Left renal pelvis (tissue), 4 donors: ENCODE measurements around the gene RBM6. TPM values are rescaled to one million over a fixed set of nuclear protein-coding genes. Genes with fewer than 3 reads are reported as not detected.
"Not testable (repeated sequence)": the region's sequence is repeated elsewhere in the genome, so short reads cannot be mapped to it uniquely, and the experiment has no call there.

Source experiments
- DNase-seq, 4 donors: peaks; one replicate each; pipeline ENCODE4 v3.0.0-alpha.2; 2013; ENCODE audit warnings: low read depth in 4 of 4, low spot score in 3 of 4
- polyA plus RNA-seq, 4 donors: library from polyadenylated mRNA; unstranded; fragments of 120-200 nt; gene quantifications; one replicate each; pipeline ENCODE4 v1.2.1, GENCODE V29; 2013; ENCODE audit not compliant: insufficient read length in 4 of 4

RBM6 gene
- polyA plus RNA-seq, 4 donors = 124 to 201 (median 133) TPM

- no peak for DNase-seq
Observed at GRCh38 chr3:50078622-50079021, 138.7 kb downstream of the RBM6 start.

- not testable (repeated sequence) for DNase-seq
Observed at GRCh38 chr3:50084951-50085350, 145.0 kb downstream of the RBM6 start.

GRCh38 chr3:50088725-50089608 is 149.0 kb downstream of the RBM6 start, which contains the start of gene RBM5:
RBM5 (plus strand) TSS chr3:50088919; CDS start chr3:50090435, 1,516 bp downstream.
- peak; percentile 80 to 84 (median 80) for DNase-seq

GRCh38 chr3:50089609-50089945 is 149.6 kb downstream of the RBM6 start:
- DNase-seq = peak in 1 of 4 donors; percentile 1

- DNase-seq = no peak
Observed at GRCh38 chr3:50090984-50091383, 151.0 kb downstream of the RBM6 start.

GRCh38 chr3:50095352-50095998 is 155.5 kb downstream of the RBM6 start:
- no peak for DNase-seq

GRCh38 chr3:50100386-50100785 is 160.4 kb downstream of the RBM6 start:
- no peak for DNase-seq

GRCh38 chr3:50100956-50101845 is 161.3 kb downstream of the RBM6 start:
- DNase-seq = no peak

GRCh38 chr3:50102558-50102957 is 162.6 kb downstream of the RBM6 start:
- DNase-seq = no peak

- DNase-seq = no peak
Observed at GRCh38 chr3:50111757-50112156, 171.8 kb downstream of the RBM6 start.

- no peak for DNase-seq
Observed at GRCh38 chr3:50112462-50112861, 172.5 kb downstream of the RBM6 start.

GRCh38 chr3:50117120-50117519 is 177.2 kb downstream of the RBM6 start:
- no peak for DNase-seq

- no peak for DNase-seq
Observed at GRCh38 chr3:50118237-50118636, 178.3 kb downstream of the RBM6 start.

- no peak for DNase-seq
Observed at GRCh38 chr3:50119786-50120185, 179.8 kb downstream of the RBM6 start.

GRCh38 chr3:50120364-50121071 is 180.6 kb downstream of the RBM6 start:
- no peak for DNase-seq

GRCh38 chr3:50121072-50122032 is 181.4 kb downstream of the RBM6 start:
- no peak for DNase-seq

GRCh38 chr3:50122071-50122470 is 182.1 kb downstream of the RBM6 start:
- no peak for DNase-seq

- no peak for DNase-seq
Observed at GRCh38 chr3:50122661-50123391, 182.9 kb downstream of the RBM6 start.
